ENCODE results near the gene EFCAB6.

The EFCAB6 gene

GRCh38 chr22:43633631-43634285, 178.3 kb downstream of the EFCAB6 start:
- no peaks in the 10 kb centered on the region; the same call in 1 of the 2 replicates for H3K9me3 ChIP-seq (ENCODE audit: insufficient read depth, low read depth, low read length)
- H3K9ac ChIP-seq (ENCODE audit: low read depth, low read length, poor library complexity, severe bottlenecking) = no peak overlapping the region
- no peak overlapping the region for H2AFZ ChIP-seq (ENCODE audit: low read length)
- H3F3A ChIP-seq (ENCODE audit: low read depth) = no peaks in the 10 kb centered on the region
- no peaks in the 10 kb centered on the region for H3K36me3 ChIP-seq (ENCODE audit: insufficient read depth, low read length)
- H3K27me3 ChIP-seq (ENCODE audit: insufficient read depth, low read length, poor library complexity, severe bottlenecking) = no peaks in the 10 kb centered on the region
- H3K9me2 ChIP-seq (replicated peaks; ENCODE audit: low read depth, low read length) = no peaks in the 10 kb centered on the region
- no peak overlapping the region for H3K4me3 ChIP-seq (ENCODE audit: low read length, poor library complexity, severe bottlenecking)
- no peaks in the 10 kb centered on the region for H3K79me2 ChIP-seq (ENCODE audit: insufficient read depth, low read length)
- H3K4me1 ChIP-seq (ENCODE audit: insufficient read depth, low read length, poor library complexity, severe bottlenecking) = no peaks in the 10 kb centered on the region
- no peak for TF ChIP-seq CTCF (conservative IDR thresholded peaks at IDR 0.05; ENCODE audit: low read length)
- TF ChIP-seq EZH2phosphoT487 (IDR thresholded peaks at IDR 0.05; ENCODE audit: borderline replicate concordance) = no peak
- H4K20me1 ChIP-seq (ENCODE audit: insufficient read depth, low read length, poor library complexity, severe bottlenecking) = no peaks in the 10 kb centered on the region
- no peak overlapping the region for H3K4me2 ChIP-seq (ENCODE audit: low read depth, low read length, poor library complexity, severe bottlenecking)

- H3K4me3 ChIP-seq (ENCODE audit: low read length, poor library complexity, severe bottlenecking) = no peak overlapping the region
- no peaks in the 10 kb centered on the region for H3K9me3 ChIP-seq (ENCODE audit: insufficient read depth, low read depth, low read length)
- H3K4me1 ChIP-seq (ENCODE audit: insufficient read depth, low read length, poor library complexity, severe bottlenecking) = no peaks in the 10 kb centered on the region
- no peaks in the 10 kb centered on the region for H3K27me3 ChIP-seq (ENCODE audit: insufficient read depth, low read length, poor library complexity, severe bottlenecking)
- H4K20me1 ChIP-seq (ENCODE audit: insufficient read depth, low read length, poor library complexity, severe bottlenecking) = no peaks in the 10 kb centered on the region
- no peaks in the 10 kb centered on the region for H3F3A ChIP-seq (ENCODE audit: low read depth)
- no peaks in the 10 kb centered on the region for H3K79me2 ChIP-seq (ENCODE audit: insufficient read depth, low read length)
- no peaks in the 10 kb centered on the region for H3K9me2 ChIP-seq (replicated peaks; ENCODE audit: low read depth, low read length)
- no peak overlapping the region for H3K4me2 ChIP-seq (ENCODE audit: low read depth, low read length, poor library complexity, severe bottlenecking)
- no peak for TF ChIP-seq EZH2phosphoT487 (IDR thresholded peaks at IDR 0.05; ENCODE audit: borderline replicate concordance)
- TF ChIP-seq CTCF (conservative IDR thresholded peaks at IDR 0.05; ENCODE audit: low read length) = no peak
- no peak overlapping the region for H2AFZ ChIP-seq (ENCODE audit: low read length)
- H3K36me3 ChIP-seq (ENCODE audit: insufficient read depth, low read length) = no peaks in the 10 kb centered on the region
- no peak overlapping the region for H3K9ac ChIP-seq (ENCODE audit: low read depth, low read length, poor library complexity, severe bottlenecking)
Observed at GRCh38 chr22:43631846-43632245, 180.3 kb downstream of the EFCAB6 start.

- Histone ChIP-seq H3K9me3 (ENCODE audit: insufficient read depth, low read depth, low read length) (no peaks in the 10 kb centered on the region), H4K20me1 (ENCODE audit: insufficient read depth, low read length, poor library complexity, severe bottlenecking) (no peaks in the 10 kb centered on the region), H2AFZ (ENCODE audit: low read length) (no peak overlapping the region), H3K9me2 (replicated peaks; ENCODE audit: low read depth, low read length) (no peaks in the 10 kb centered on the region), H3K79me2 (ENCODE audit: insufficient read depth, low read length) (no peaks in the 10 kb centered on the region), H3K4me3 (ENCODE audit: low read length, poor library complexity, severe bottlenecking) (no peak overlapping the region), H3K4me2 (ENCODE audit: low read depth, low read length, poor library complexity, severe bottlenecking) (no peak overlapping the region), H3K27me3 (ENCODE audit: insufficient read depth, low read length, poor library complexity, severe bottlenecking) (no peaks in the 10 kb centered on the region), H3K4me1 (ENCODE audit: insufficient read depth, low read length, poor library complexity, severe bottlenecking) (no peaks in the 10 kb centered on the region), H3K9ac (ENCODE audit: low read depth, low read length, poor library complexity, severe bottlenecking) (no peak overlapping the region), H3F3A (ENCODE audit: low read depth) (no peaks in the 10 kb centered on the region), H3K36me3 (ENCODE audit: insufficient read depth, low read length) (no peaks in the 10 kb centered on the region)
- no peak for TF ChIP-seq EZH2phosphoT487 (IDR thresholded peaks at IDR 0.05; ENCODE audit: borderline replicate concordance)
- no peak for TF ChIP-seq CTCF (conservative IDR thresholded peaks at IDR 0.05; ENCODE audit: low read length)
Observed at GRCh38 chr22:43631201-43631600, 180.9 kb downstream of the EFCAB6 start.
